ENCODE data around the gene MTUS2.

Gene MTUS2

GRCh38 chr13:28859717-28860116 is 39.6 kb downstream of the MTUS2 start:
- DNase-seq: no peak

- no peak for DNase-seq
Measured at GRCh38 chr13:28864544-28864943, 44.4 kb downstream of the MTUS2 start.

- no peak for DNase-seq
Measured at GRCh38 chr13:28865149-28865744, 45.1 kb downstream of the MTUS2 start.

GRCh38 chr13:28865951-28866350 is 45.8 kb downstream of the MTUS2 start:
- no peak for DNase-seq

GRCh38 chr13:28866932-28867331 is 46.8 kb downstream of the MTUS2 start:
- DNase-seq: no peak

- DNase-seq: no peak
Measured at GRCh38 chr13:28867564-28867963, 47.4 kb downstream of the MTUS2 start.

- no peak for DNase-seq
Measured at GRCh38 chr13:28872427-28873176, 52.5 kb downstream of the MTUS2 start.

- DNase-seq: no peak
Measured at GRCh38 chr13:28875846-28876615, 55.9 kb downstream of the MTUS2 start.

GRCh38 chr13:28877408-28877807 is 57.3 kb downstream of the MTUS2 start:
- DNase-seq: no peak

- no peak for DNase-seq
Measured at GRCh38 chr13:28885181-28885580, 65.0 kb downstream of the MTUS2 start.

GRCh38 chr13:28889086-28889732 is 69.1 kb downstream of the MTUS2 start:
- DNase-seq: no peak

- no peak for DNase-seq
Measured at GRCh38 chr13:28890712-28891111, 70.6 kb downstream of the MTUS2 start.

GRCh38 chr13:28918030-28918429 is 97.9 kb downstream of the MTUS2 start:
- DNase-seq: no peak

GRCh38 chr13:28922341-28922740 is 102.2 kb downstream of the MTUS2 start:
- DNase-seq: no peak

- no peak for DNase-seq
Measured at GRCh38 chr13:28935104-28935503, 115.0 kb downstream of the MTUS2 start.

GRCh38 chr13:28942906-28943305 is 122.8 kb downstream of the MTUS2 start:
- DNase-seq: no peak

GRCh38 chr13:28953714-28954418 is 133.7 kb downstream of the MTUS2 start:
- DNase-seq: no peak

GRCh38 chr13:28954419-28954725 is 134.2 kb downstream of the MTUS2 start:
- no peak for DNase-seq

- no peak for DNase-seq
Measured at GRCh38 chr13:28954810-28955209, 134.7 kb downstream of the MTUS2 start.

- no peak for DNase-seq
Measured at GRCh38 chr13:28955264-28955966, 135.3 kb downstream of the MTUS2 start.

GRCh38 chr13:28958018-28958417 is 137.9 kb downstream of the MTUS2 start:
- no peak for DNase-seq

GRCh38 chr13:28958441-28958840 is 138.3 kb downstream of the MTUS2 start:
- no peak for DNase-seq

All from DMS 273 treated with DMSO at 0.1 percent for 48 hours (cell line).